PC-3 (cell line): ENCODE results near the gene LILRB2.
"Not testable (repeated sequence)": the region's sequence is repeated elsewhere in the genome, so short reads cannot be mapped to it uniquely, and the experiment has no call there.

Experiments used
- EZH2 ChIP-seq: fragments of 300-600 bp; sonication (generic); IDR thresholded peaks from one replicate; pipeline ENCODE4 v1.6.1; 2017; ENCODE audit warnings: antibody characterized with exemption, mild to moderate bottlenecking, low read length; ENCODE audit not compliant: unreplicated experiment
- EZH2phosphoT487 ChIP-seq: fragments of 300-600 bp; sonication (generic); IDR thresholded peaks from 2 replicates; pipeline ENCODE4 v1.6.1; 2018; ENCODE audit warnings: mild to moderate bottlenecking, antibody characterized with exemption, low read length, borderline replicate concordance
- TF ChIP-seq, protein P1 (sequence below): fragments of 300-600 bp; sonication (generic); conservative IDR thresholded peaks from 2 replicates; pipeline ENCODE4 v1.5.1; 2017; ENCODE audit warnings: antibody characterized with exemption, low read depth, mild to moderate bottlenecking, low read length

DNA sequence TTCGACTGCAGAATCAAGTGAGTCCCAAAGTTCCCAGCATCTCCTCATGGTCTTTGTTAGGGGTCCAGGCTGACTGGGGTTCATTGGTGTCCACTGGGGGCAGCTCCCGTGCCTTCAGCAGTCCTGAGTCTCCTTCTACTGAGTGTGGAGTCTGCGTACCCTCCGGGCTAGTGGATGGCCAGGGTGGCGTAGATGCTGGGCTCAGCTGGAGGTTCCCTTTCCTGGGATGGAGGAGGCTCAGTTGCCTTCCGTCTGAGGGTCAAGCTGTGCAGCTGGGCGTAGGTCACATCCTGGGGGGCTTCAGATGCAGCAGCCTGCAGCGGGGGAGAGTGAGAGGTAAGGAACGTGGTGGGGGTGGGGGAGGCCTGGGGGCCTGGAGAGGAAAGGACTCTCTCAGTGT is 6.4 kb downstream of the LILRB2 start:
- TF ChIP-seq, protein P1, sequence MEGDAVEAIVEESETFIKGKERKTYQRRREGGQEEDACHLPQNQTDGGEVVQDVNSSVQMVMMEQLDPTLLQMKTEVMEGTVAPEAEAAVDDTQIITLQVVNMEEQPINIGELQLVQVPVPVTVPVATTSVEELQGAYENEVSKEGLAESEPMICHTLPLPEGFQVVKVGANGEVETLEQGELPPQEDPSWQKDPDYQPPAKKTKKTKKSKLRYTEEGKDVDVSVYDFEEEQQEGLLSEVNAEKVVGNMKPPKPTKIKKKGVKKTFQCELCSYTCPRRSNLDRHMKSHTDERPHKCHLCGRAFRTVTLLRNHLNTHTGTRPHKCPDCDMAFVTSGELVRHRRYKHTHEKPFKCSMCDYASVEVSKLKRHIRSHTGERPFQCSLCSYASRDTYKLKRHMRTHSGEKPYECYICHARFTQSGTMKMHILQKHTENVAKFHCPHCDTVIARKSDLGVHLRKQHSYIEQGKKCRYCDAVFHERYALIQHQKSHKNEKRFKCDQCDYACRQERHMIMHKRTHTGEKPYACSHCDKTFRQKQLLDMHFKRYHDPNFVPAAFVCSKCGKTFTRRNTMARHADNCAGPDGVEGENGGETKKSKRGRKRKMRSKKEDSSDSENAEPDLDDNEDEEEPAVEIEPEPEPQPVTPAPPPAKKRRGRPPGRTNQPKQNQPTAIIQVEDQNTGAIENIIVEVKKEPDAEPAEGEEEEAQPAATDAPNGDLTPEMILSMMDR = not testable (repeated sequence)
- not testable (repeated sequence) for TF ChIP-seq EZH2phosphoT487, EZH2
